Dedifferentiated amniotic fluid mesenchymal stem cell (primary cell): ENCODE measurements around the gene BCAP29.
"Not testable (repeated sequence)": the region's sequence is repeated elsewhere in the genome, so short reads cannot be mapped to it uniquely, and the experiment has no call there.

ENCODE experiments used
- DNase-seq: peaks from one replicate; pipeline ENCODE4 v3.0.0-alpha.2; 2016; ENCODE audit errors: extremely low spot score

BCAP29 gene

GRCh38 chr7:107622894-107623293, 42.8 kb downstream of the BCAP29 start:
- no peak for DNase-seq

GRCh38 chr7:107627002-107627401, 47.0 kb downstream of the BCAP29 start:
- no peak for DNase-seq

- no peak for DNase-seq
These were observed 48.5 kb downstream of the BCAP29 start for GRCh38 chr7:107628461-107629064.

- no peak for DNase-seq
These were observed 50.3 kb downstream of the BCAP29 start for GRCh38 chr7:107630342-107630741.

GRCh38 chr7:107631588-107632491, 51.8 kb downstream of the BCAP29 start:
- DNase-seq: no peak

- no peak for DNase-seq
These were observed 52.4 kb downstream of the BCAP29 start for GRCh38 chr7:107632492-107632865.

GRCh38 chr7:107638594-107638993, 58.5 kb downstream of the BCAP29 start:
- no peak for DNase-seq

- not testable (repeated sequence) for DNase-seq
These were observed 59.0 kb downstream of the BCAP29 start for GRCh38 chr7:107639070-107639469.

GRCh38 chr7:107641676-107642075, 61.6 kb downstream of the BCAP29 start:
- no peak for DNase-seq

GRCh38 chr7:107642501-107642900, 62.5 kb downstream of the BCAP29 start:
- DNase-seq: no peak

- peak; percentile 22 for DNase-seq
These were observed 63.4 kb downstream of the BCAP29 start for GRCh38 chr7:107643407-107643806.

GRCh38 chr7:107643938-107644308, 63.9 kb downstream of the BCAP29 start:
- no peak for DNase-seq

- no peak for DNase-seq
These were observed 64.4 kb downstream of the BCAP29 start for GRCh38 chr7:107644309-107644974.

- DNase-seq: no peak
These were observed 72.6 kb downstream of the BCAP29 start for GRCh38 chr7:107652642-107653041.

GRCh38 chr7:107658467-107658866, 78.4 kb downstream of the BCAP29 start:
- no peak for DNase-seq

GRCh38 chr7:107659666-107660065, 79.6 kb downstream of the BCAP29 start:
- DNase-seq: peak; percentile 31

- no peak for DNase-seq
These were observed 80.5 kb downstream of the BCAP29 start, which contains the start of gene SLC26A4 for GRCh38 chr7:107660381-107661080. Gene SLC26A4, plus strand, starts transcription at chr7:107660828. Its CDS starts 814 bp downstream, at chr7:107661642.

- no peak for DNase-seq
These were observed 81.2 kb downstream of the BCAP29 start for GRCh38 chr7:107661081-107661864.

GRCh38 chr7:107661865-107662379, 81.9 kb downstream of the BCAP29 start:
- no peak for DNase-seq

- DNase-seq: no peak
These were observed 83.2 kb downstream of the BCAP29 start for GRCh38 chr7:107663196-107663595.

GRCh38 chr7:107666790-107667189, 86.7 kb downstream of the BCAP29 start:
- DNase-seq: no peak
